ENCODE results near the gene LRRN3.

LRRN3 gene

GRCh38 chr7:111080495-111081105 is 10.3 kb upstream of the LRRN3 start:
- DNase-seq (ENCODE audit: low read depth) = no peak

GRCh38 chr7:111081546-111082267 is 9.2 kb upstream of the LRRN3 start:
- DNase-seq (ENCODE audit: low read depth) = no peak

GRCh38 chr7:111082351-111082750 is 8.6 kb upstream of the LRRN3 start:
- DNase-seq (ENCODE audit: low read depth) = no peak

GRCh38 chr7:111083413-111083812 is 7.5 kb upstream of the LRRN3 start:
- no peak for DNase-seq (ENCODE audit: low read depth)

- no peak for DNase-seq (ENCODE audit: low read depth)
Observed at GRCh38 chr7:111085356-111085755, 5.6 kb upstream of the LRRN3 start.

GRCh38 chr7:111086532-111086931 is 4.4 kb upstream of the LRRN3 start:
- DNase-seq (ENCODE audit: low read depth) = no peak

GRCh38 chr7:111088328-111088727 is 2.6 kb upstream of the LRRN3 start:
- DNase-seq (ENCODE audit: low read depth) = no peak

- DNase-seq (ENCODE audit: low read depth) = no peak
Observed at GRCh38 chr7:111089822-111090426, 1.0 kb upstream of the LRRN3 start.

- no peak for DNase-seq (ENCODE audit: low read depth)
Observed at GRCh38 chr7:111091593-111092358, 849 bp downstream of the LRRN3 start.

- DNase-seq (ENCODE audit: low read depth) = no peak
Observed at GRCh38 chr7:111092406-111093236, 1.7 kb downstream of the LRRN3 start.

- no peak for DNase-seq (ENCODE audit: low read depth)
Observed at GRCh38 chr7:111093496-111093895, 2.6 kb downstream of the LRRN3 start.

- no peak for DNase-seq (ENCODE audit: low read depth)
Observed at GRCh38 chr7:111094419-111094818, 3.5 kb downstream of the LRRN3 start.

- DNase-seq (ENCODE audit: low read depth) = no peak
Observed at GRCh38 chr7:111096997-111097396, 6.1 kb downstream of the LRRN3 start.

- DNase-seq (ENCODE audit: low read depth) = no peak
Observed at GRCh38 chr7:111098011-111098925, 7.3 kb downstream of the LRRN3 start.

- no peak for DNase-seq (ENCODE audit: low read depth)
Observed at GRCh38 chr7:111098926-111099250, 8.0 kb downstream of the LRRN3 start.

- DNase-seq (ENCODE audit: low read depth) = no peak
Observed at GRCh38 chr7:111101856-111102646, 11.1 kb downstream of the LRRN3 start.

- no peak for DNase-seq (ENCODE audit: low read depth)
Observed at GRCh38 chr7:111103136-111103535, 12.2 kb downstream of the LRRN3 start.

GRCh38 chr7:111103678-111104274 is 12.8 kb downstream of the LRRN3 start:
- no peak for DNase-seq (ENCODE audit: low read depth)

- no peak for DNase-seq (ENCODE audit: low read depth)
Observed at GRCh38 chr7:111104710-111105109, 13.8 kb downstream of the LRRN3 start.

GRCh38 chr7:111105269-111105668 is 14.3 kb downstream of the LRRN3 start:
- DNase-seq (ENCODE audit: low read depth) = no peak
